GM12878 (cell line): ENCODE data around the gene NXN. TPM values are rescaled to one million over a fixed set of nuclear protein-coding genes. Genes with fewer than 3 reads are reported as not detected.

Experiments used
- BCLAF1 ChIP-seq: fragments of 450-650 bp; IDR thresholded peaks from 2 replicates; pipeline ENCODE4 v1.6.1; 2017; ENCODE audit warnings: antibody characterized with exemption, mild to moderate bottlenecking, moderate library complexity
- EED ChIP-seq: sonication (generic); IDR thresholded peaks from 2 replicates; pipeline ENCODE4 v1.6.1; 2016; ENCODE audit warnings: antibody characterized with exemption, low read depth
- EP300 ChIP-seq, 2 experiments: fragments of 150-350 bp in 1 of 2; IDR thresholded peaks; 2 replicates each; pipeline ENCODE4 v1.6.1; 2011 to 2012; ENCODE audit warnings: low read depth in 2 of 2, low read length in 2 of 2, borderline replicate concordance in 1 of 2, improper control_type of control experiment in 1 of 2, inconsistent platforms in 1 of 2; ENCODE audit not compliant: control insufficient read depth in 1 of 2
- FOS ChIP-seq: IDR thresholded peaks from 3 replicates; pipeline ENCODE4 v1.6.1; 2011; ENCODE audit warnings: borderline replicate concordance; ENCODE audit not compliant: insufficient read length; ENCODE audit errors: extremely low read depth
- HDAC2 ChIP-seq: fragments of 200-600 bp; sonication (generic); IDR thresholded peaks from 2 replicates; pipeline ENCODE4 v1.6.1; 2017
- IRF5 ChIP-seq: fragments of 450-650 bp; IDR thresholded peaks from 2 replicates; pipeline ENCODE4 v1.6.1; 2017; ENCODE audit warnings: borderline replicate concordance
- MYB ChIP-seq: fragments of 150-350 bp; IDR thresholded peaks from 2 replicates; pipeline ENCODE4 v1.6.1; 2014; ENCODE audit warnings: mild to moderate bottlenecking, low read depth, low read length, borderline replicate concordance
- PBX3 ChIP-seq: IDR thresholded peaks from 2 replicates; pipeline ENCODE4 v1.6.1; 2011; ENCODE audit warnings: mild to moderate bottlenecking, low read depth, low read length, moderate library complexity; ENCODE audit not compliant: insufficient replicate concordance
- RB1 ChIP-seq: fragments of 450-650 bp; formaldehyde crosslinking; IDR thresholded peaks from 2 replicates; pipeline ENCODE4 v1.6.1; 2017; ENCODE audit warnings: mild to moderate bottlenecking, borderline replicate concordance
- polyA plus RNA-seq, 11 experiments: library from polyadenylated mRNA; depleted of rRNA in 4 of 11; unstranded in 6 of 11; stranded (reverse) in 5 of 11; fragments of >200 nt; fragmentation: Nextera tagmentation in 4 of 11; fragmentation: Illumina TruSeq in 1 of 11; extraction: Ambion mirVana in 4 of 11; extraction: Trizol in 1 of 11; gene quantifications; 1 replicate in 1 of 11; 2 replicates in 10 of 11; pipeline versions ENCODE4 v1.2.1 to v1.2.3, GENCODE V29; 2011 to 2016; ENCODE audit warnings: inconsistent platforms in 2 of 11, missing spikeins in 2 of 11, low read depth in 1 of 11
- total RNA-seq, 4 experiments: library from RNA; depleted of rRNA in 3 of 4; stranded (reverse); fragments of >200 nt in 3 of 4; fragmentation: Illumina TruSeq in 1 of 4; extraction: Trizol in 1 of 4; gene quantifications; 2 replicates each; pipeline versions ENCODE4 v1.2.1 to v1.2.3, GENCODE V29; 2013 to 2021
- TF ChIP-seq, protein P1 (sequence below): fragments of 450-650 bp; IDR thresholded peaks from 2 replicates; pipeline ENCODE4 v1.6.1; 2016; ENCODE audit warnings: mild to moderate bottlenecking, moderate library complexity, borderline replicate concordance
- TF ChIP-seq, protein P2 (sequence below): IDR thresholded peaks from 2 replicates; pipeline ENCODE4 v1.6.1; 2011; ENCODE audit warnings: borderline replicate concordance, low read depth, mild to moderate bottlenecking, moderate library complexity, mixed read lengths, low read length; ENCODE audit not compliant: insufficient read depth; ENCODE audit errors: extremely low read length

The NXN gene
- total and polyA plus RNA-seq, 10 of the 15 experiments (the other 5 are each of a cell fraction or from before 2014, with no cell fraction given): 0.04 to 1.2 (median 0.30) TPM

DNA sequence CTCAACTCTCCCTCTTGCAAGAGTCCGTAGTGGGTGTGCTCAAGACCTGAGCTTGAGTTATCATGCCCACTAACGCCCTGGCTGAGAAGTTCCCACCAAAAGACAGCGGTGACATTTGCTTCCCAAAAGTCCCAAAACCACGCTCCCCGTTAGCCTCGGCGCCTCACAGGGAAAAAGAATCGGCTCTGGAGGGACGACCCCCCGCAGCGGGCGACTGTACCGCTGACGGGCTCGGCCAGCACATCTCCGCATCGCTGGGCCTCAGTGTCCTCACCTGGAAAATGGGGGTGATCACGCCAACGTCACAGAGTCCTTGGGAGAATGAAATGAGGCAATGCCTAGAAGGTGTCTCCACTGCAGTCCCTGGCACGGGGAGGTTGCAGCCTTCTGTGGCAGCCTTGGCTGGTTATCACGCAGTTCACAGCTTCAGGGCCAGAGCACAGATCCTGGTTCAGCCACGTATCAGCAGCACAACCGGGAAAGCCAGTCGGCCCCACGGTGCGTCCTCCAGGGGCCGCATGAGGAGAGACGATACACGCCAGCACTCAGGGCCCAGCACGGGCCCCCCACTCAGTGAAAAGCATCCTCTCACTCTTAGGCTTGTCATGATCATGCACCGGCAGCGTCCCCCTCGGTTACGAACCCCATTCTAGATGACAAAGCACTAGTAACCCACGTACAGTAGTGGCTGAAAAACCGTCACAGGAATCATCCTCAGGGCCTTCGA, 32.9 kb downstream of the NXN start (continued):
- no peak for TF ChIP-seq BCLAF1
- TF ChIP-seq, protein P1, sequence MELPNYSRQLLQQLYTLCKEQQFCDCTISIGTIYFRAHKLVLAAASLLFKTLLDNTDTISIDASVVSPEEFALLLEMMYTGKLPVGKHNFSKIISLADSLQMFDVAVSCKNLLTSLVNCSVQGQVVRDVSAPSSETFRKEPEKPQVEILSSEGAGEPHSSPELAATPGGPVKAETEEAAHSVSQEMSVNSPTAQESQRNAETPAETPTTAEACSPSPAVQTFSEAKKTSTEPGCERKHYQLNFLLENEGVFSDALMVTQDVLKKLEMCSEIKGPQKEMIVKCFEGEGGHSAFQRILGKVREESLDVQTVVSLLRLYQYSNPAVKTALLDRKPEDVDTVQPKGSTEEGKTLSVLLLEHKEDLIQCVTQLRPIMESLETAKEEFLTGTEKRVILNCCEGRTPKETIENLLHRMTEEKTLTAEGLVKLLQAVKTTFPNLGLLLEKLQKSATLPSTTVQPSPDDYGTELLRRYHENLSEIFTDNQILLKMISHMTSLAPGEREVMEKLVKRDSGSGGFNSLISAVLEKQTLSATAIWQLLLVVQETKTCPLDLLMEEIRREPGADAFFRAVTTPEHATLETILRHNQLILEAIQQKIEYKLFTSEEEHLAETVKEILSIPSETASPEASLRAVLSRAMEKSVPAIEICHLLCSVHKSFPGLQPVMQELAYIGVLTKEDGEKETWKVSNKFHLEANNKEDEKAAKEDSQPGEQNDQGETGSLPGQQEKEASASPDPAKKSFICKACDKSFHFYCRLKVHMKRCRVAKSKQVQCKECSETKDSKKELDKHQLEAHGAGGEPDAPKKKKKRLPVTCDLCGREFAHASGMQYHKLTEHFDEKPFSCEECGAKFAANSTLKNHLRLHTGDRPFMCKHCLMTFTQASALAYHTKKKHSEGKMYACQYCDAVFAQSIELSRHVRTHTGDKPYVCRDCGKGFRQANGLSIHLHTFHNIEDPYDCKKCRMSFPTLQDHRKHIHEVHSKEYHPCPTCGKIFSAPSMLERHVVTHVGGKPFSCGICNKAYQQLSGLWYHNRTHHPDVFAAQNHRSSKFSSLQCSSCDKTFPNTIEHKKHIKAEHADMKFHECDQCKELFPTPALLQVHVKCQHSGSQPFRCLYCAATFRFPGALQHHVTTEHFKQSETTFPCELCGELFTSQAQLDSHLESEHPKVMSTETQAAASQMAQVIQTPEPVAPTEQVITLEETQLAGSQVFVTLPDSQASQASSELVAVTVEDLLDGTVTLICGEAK: no peak
- no peak for TF ChIP-seq RB1
- TF ChIP-seq MYB: no peak
- no peak for TF ChIP-seq EED
- no peak for TF ChIP-seq EP300 (IDR thresholded peaks at IDR 0.05; ENCODE audit: borderline replicate concordance in 1 of 2, control insufficient read depth in 1 of 2, low read depth in 2 of 2, low read length in 2 of 2)
- TF ChIP-seq PBX3: no peak
- TF ChIP-seq FOS: no peak
- TF ChIP-seq, protein P2, sequence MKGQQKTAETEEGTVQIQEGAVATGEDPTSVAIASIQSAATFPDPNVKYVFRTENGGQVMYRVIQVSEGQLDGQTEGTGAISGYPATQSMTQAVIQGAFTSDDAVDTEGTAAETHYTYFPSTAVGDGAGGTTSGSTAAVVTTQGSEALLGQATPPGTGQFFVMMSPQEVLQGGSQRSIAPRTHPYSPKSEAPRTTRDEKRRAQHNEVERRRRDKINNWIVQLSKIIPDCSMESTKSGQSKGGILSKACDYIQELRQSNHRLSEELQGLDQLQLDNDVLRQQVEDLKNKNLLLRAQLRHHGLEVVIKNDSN: no peak
- TF ChIP-seq IRF5: no peak
- no peak for TF ChIP-seq HDAC2
